Measurements from ENCODE around the gene PPFIBP2.

DNA sequence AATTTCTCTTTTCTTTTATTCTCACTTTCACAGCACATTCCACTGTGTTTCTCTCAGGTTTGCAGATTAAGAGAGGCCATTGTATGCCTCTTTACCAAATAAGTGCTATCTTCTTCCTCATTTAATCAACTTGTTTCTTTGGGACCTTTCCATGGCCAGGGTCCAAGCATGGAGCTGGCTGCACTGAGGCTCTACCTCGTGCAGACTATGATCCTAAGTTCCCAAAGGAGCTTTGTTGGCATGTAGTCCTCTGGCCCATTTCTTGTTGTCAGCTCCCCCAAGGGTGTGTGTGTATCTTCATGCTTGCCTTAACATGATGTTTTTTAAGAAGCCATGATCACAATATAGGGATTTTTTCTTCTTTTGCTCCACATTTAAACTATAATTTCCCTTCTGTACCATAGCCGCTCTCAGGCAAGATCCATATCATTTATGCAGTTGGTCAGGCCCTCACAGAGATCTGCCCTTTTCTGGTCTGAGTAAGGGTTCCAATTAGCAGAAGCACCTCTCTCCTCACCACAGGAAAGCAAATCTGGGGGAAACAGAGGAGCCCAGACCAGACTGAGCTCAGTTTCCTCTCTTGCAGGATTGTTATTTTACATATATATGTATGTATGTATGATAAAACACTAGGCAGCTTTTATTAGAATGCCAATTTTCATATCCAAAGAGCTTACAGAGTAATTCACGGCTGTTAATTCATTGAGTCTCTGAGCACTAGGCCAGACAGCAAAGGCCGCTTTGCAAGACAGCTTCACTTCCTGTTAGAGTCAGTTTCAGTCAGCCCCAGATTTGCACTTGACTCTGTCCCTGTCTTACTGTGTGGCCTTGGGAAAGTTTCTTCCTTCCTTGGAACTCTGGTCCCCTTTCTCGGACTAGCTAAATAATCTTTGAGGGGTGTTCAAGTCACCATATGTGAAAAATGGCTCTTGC, 125.2 kb downstream of the PPFIBP2 start:
- TF ChIP-seq, protein P1, sequence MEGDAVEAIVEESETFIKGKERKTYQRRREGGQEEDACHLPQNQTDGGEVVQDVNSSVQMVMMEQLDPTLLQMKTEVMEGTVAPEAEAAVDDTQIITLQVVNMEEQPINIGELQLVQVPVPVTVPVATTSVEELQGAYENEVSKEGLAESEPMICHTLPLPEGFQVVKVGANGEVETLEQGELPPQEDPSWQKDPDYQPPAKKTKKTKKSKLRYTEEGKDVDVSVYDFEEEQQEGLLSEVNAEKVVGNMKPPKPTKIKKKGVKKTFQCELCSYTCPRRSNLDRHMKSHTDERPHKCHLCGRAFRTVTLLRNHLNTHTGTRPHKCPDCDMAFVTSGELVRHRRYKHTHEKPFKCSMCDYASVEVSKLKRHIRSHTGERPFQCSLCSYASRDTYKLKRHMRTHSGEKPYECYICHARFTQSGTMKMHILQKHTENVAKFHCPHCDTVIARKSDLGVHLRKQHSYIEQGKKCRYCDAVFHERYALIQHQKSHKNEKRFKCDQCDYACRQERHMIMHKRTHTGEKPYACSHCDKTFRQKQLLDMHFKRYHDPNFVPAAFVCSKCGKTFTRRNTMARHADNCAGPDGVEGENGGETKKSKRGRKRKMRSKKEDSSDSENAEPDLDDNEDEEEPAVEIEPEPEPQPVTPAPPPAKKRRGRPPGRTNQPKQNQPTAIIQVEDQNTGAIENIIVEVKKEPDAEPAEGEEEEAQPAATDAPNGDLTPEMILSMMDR (IDR thresholded peaks at IDR 0.05) = no peak
- peak in 1 of 2 donors; percentile 18 for TF ChIP-seq POLR2AphosphoS5 (IDR thresholded peaks at IDR 0.05)
- TF ChIP-seq EP300 (IDR thresholded peaks at IDR 0.05) = no peak
- no peak for TF ChIP-seq POLR2A (IDR thresholded peaks at IDR 0.05; ENCODE audit: low read depth)

Measured in esophagus muscularis mucosa (tissue), 4 donors.